ENCODE results near the gene SYTL1.
A peak's percentile ranks its signal among the peaks of the same experiment; 100 is the strongest.

SYTL1 gene

DNA sequence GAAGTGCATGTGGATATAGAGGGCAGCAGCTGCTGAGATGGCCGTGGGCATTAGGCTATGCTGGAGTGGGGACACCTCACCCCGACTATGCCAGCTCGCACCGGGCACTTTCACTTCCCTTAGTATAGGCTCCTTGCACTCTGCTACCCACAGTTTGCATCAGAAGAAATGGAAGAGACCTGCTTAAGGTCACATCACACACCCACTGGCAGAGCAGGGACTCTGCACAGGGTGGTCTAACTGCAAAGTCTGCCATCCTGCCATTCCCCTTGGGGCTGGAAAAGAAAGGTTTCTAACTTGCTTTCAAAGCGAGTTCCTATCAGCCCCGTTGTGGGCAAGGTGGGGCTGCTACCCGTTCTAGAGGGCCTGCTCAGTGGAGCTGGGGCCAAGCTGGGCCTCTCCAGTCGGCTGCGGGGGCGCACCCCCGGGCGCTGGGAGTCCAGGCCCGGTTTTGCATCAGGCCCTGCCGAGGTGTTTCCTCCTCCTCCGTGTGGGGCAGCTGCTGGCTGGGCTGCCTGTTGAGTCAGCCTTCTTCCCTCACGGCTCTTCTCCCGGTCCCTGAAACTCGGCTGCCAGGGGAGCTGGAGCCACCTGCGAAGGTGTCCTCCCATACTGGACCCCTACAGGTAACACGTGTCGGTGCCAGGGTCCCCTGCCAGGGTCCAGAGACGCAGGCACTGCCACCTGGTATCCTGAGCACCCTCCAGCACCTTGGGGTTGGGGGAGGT, at the start of gene SYTL1:
SYTL1 (plus strand) TSS at position 498 of the 728 bp plus-strand sequence. CDS start 3,313 bp downstream, outside the sequence.
- peak; percentile 84 for DNase-seq (ENCODE audit: low spot score)

DNA sequence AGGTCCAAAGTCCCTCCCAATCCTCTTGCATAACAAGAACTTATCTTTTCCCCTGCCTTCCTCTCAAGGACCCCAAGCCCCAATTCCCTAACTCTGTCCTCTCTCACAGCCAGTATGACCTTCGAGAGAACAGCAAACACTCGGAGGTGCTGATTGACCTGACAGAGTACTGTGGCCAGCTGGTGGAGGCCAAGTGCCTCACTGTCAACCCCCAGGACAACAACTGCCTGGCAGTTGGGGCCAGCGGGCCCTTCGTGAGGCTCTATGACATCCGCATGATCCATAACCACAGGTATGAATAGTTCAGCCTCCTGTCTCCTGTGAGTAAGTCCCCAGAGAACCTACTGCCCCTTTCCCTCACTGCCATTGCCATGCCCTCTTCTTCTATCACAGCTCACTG, 49.7 kb upstream of the SYTL1 start:
- DNase-seq (ENCODE audit: low spot score), result peak; percentile 52

DNA sequence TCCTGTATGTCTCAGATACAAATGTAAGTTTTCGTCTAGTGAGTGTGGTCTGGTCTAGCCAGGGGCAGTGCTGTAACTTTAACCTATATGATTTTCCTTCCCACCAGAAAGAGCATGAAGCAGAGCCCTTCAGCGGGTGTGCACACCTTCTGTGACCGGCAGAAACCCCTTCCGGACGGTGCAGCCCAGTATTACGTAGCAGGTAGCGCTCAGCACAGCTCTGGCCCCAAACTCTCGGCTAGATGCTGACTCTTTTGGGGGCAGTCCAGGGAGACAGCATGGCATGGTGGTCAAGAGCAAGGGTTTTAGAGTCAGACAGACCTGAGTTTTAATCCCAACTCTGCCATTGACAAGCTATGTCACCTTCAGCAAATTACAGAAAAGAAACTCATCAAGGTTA, 47.9 kb upstream of the SYTL1 start:
- DNase-seq (ENCODE audit: low spot score), result no peak

- peak; percentile 83 for DNase-seq (ENCODE audit: low spot score)
These were observed 45.0 kb upstream of the SYTL1 start for GRCh38 chr1:27296773-27297291.

GRCh38 chr1:27297903-27298302, 43.9 kb upstream of the SYTL1 start:
- no peak for DNase-seq (ENCODE audit: low spot score)

DNA sequence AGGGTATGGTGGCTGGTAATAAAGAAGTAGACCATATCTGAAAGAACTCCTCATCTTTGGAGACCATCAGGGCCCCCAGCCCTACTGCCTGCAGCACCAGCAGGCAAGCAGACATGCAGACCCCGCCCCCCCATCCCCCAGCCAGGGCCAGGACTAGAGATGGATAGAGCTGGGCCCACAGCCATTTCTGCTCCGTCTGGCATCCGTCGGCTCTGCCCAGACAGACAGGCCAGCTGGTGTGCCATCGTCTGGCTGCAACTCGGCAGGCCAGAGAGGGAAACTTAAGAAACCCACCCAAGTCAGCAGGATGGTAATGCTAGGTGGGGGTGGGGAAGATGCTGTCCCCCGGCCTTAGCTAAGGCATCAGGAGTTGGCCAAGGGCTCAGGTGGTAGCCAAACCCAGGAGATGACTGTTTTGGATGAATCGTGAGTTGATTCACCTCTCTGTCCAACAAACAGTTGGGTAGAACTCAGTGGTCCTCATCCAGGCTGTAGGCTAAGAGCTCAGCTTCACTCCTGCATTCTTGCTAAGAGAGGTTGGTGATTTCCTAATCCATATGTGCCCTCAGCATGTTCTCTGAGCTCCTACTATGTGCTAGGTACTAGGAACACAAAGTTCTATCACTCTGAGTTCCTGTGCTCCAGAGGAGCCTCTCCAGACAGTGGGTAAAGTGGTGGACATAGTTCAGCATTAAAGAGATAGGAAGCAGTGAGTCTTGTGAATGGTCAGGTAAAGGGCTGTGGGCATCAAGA, 43.0 kb upstream of the SYTL1 start:
- DNase-seq (ENCODE audit: low spot score), result peak; percentile 25

- peak; percentile 96 for DNase-seq (ENCODE audit: low spot score)
These were observed 42.2 kb upstream of the SYTL1 start for GRCh38 chr1:27299385-27300271.

DNA sequence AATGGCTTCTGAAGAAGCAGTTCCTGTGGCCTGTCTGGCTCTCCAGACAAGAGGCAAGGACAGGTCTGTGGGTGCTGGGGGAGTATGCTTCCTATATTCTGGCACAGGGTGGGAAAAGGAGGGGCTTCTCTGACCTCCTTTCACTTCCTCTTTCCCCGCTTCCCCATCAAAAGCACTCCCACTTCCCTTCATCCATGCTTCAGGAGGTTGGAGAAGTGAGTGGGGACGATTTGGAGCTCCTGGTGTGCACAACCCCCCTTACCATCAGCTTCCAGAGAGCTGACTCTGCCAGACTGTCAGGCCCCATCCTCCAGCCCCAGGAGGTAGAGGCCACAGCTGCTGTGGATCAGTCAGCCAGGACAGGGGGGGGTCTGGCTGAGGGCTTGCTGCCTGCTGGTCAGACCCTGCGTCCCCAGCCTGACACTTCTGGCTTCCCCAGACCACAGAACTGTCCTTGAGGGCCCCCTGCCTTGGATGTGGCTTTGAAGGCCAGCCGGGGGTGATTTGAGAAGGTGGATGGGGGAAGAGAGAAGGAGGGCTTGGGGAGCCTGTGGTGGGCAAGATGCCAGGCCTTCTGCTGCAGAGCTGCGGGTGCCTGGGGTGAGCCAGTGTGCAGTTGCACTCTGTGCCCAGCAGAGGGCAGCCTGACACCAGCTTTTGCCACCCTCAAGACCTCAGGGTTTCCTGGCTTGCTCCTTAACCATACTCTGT, 41.3 kb upstream of the SYTL1 start:
- peak; percentile 92 for DNase-seq (ENCODE audit: low spot score)

DNA sequence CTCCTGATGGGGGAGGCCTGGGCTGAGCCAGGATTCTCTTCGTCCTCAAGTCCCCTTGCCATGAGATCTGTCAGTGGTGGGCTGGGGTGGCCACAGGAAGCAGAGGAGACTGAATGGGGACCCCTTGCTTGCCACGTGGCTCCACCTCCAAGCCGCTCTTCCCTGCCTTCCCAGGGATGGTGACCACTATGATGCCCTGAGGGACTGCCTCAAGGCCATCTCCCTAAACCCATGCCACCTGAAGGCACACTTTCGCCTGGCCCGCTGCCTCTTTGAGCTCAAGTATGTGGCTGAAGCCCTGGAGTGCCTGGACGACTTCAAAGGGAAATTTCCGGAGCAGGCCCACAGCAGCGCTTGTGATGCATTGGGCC, 40.8 kb upstream of the SYTL1 start:
- no peak for DNase-seq (ENCODE audit: low spot score)

GRCh38 chr1:27301582-27302199, 40.1 kb upstream of the SYTL1 start:
- DNase-seq (ENCODE audit: low spot score), result no peak

GRCh38 chr1:27302612-27303011, 39.2 kb upstream of the SYTL1 start:
- DNase-seq (ENCODE audit: low spot score), result no peak

DNA sequence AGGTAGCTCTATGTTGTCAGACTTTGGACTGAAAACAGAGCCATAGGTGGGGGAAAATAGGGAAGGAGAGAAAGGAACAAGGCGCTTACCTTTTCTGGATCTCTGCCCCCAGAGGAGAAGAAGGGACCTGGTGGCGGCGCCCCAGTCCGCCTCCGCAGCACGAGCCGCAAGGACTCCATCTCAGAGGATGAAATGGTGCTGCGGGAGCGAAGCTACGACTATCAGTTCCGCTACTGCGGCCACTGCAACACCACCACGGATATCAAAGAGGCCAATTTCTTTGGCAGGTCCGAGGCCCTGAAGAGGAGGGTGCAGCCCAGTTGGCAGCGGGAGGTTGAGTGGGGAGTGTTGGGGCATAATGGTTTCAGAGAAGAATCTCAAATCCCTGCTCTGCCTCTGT, 38.3 kb upstream of the SYTL1 start:
- DNase-seq (ENCODE audit: low spot score), result no peak

- no peak for DNase-seq (ENCODE audit: low spot score)
These were observed 35.8 kb upstream of the SYTL1 start for GRCh38 chr1:27306071-27306470.

DNA sequence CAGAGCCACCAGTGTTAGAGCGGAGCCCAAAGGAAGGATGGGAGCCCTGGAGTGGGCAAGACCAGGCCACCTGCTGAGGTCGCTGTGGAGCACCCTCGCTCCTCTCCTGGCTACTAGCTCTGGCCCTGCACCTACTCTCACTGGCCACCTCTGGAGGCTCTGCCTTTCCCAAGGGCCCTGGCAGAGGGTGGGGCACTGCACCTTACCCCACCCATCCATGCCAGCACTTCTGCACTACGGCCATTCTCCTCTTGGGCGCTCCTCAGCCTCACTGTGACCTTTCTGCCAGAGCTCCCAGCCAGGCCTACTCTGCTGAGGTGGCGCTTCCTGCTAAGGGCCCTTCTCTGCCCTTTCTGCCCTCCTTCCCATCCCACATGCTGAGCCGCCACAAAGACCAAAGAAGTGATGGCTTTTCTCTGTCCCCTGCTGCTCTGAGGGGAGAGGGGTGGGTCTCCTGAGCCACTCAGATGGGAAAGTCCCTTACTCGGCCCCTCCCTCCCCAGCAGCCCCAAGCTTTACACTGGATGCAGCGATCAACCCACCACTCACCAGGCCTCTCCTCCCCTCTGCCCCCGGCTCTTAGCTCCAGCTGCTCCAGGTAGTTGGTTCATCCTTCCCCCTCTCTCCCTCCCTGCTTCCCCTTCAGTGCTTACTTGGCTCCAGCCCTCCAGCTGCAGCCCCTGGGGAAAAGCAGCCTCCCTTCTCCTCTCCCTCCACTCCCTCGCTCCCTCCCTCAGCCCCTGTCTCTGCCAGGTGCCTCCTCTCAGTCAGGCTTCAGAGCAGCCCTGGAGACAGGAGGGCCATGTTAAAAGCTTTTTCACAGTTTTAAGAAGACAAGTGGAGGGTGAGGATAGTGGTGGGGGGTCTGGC, 34.7 kb upstream of the SYTL1 start:
- no peak for DNase-seq (ENCODE audit: low spot score)

GRCh38 chr1:27307874-27308598, 33.8 kb upstream of the SYTL1 start:
- no peak for DNase-seq (ENCODE audit: low spot score)

DNA sequence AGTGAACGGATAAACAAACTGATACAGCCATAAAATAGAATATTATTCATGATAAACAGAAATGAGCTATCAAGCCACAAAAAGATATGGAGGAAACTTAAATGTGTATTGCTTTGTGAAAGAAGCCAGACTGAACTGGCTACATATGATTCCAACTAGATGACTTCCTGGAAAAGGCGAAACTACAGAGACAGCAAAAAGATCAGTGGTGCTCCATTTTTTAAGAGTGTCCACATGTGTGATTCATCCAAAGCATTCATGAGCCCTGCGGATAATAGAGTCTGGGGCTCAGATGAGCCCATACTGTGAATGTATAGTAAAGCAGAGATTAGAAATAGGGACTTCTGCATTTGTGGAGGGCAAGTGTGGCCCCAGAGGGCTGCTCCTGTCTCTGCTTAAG, 27.7 kb upstream of the SYTL1 start:
- DNase-seq (ENCODE audit: low spot score), result no peak

- no peak for DNase-seq (ENCODE audit: low spot score)
These were observed 27.1 kb upstream of the SYTL1 start for GRCh38 chr1:27314737-27315136.

DNA sequence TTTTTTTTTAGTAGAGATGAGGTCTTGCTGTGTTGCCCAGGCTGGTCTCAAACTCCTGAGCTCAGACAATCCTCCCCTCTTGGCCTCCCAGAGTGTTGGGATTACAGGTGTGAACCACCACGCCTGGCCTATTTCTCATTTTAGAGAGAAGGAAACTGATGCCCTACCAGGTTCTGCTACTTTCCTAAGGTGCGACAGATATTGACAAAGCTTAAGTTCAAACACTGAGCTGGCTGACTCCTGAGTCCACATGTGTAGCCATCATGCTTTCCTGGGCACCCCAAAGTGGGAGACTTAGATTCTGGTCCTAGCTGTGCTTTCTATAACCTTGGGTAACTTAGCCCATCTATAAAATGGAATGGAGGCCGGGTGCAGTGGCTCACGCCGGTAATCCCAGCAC, 25.0 kb upstream of the SYTL1 start:
- DNase-seq (ENCODE audit: low spot score), result no peak

DNA sequence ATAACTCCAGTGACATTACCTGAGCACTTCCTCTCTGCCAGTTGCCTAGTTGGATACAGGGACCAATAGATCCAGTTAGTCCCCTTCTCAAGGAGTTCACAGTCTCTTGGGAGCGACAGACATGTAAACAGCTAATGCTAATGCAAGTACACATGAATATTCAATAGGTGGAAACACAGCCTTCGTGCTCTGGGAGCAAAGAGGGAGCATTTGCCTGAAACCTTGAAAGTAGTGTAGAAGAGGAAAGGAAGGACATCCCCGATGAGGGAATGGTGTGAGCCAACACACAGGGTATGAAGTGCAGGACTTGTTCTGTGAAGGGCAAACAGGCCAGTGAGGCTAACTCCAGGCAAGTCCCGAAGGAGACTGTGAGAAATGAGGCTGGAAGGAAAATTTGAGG, 23.7 kb upstream of the SYTL1 start:
- DNase-seq (ENCODE audit: low spot score), result no peak

DNA sequence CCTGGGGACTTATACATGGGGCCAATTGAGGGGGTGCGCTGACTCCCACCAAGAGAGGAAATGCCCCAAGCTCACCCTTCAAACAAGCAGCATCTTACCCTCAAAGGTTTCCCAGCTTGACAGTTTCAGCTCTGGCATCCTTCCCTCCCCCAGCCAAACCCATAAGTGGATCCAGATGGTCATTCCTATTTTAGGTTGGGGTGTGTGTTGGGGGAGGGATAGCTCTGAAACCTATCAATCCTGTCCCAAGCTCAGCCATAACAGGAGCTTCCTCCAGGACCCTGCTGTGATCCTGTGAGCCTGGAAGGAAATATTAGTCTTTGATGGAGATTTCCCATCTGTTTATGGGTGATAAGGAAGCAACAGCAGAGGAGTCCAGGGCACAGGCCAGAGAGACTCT, 23.2 kb upstream of the SYTL1 start:
- peak; percentile 59 for DNase-seq (ENCODE audit: low spot score)

Data from AG20443 (cell line).